NCI-H82 treated with DMSO at 0.1 percent for 48 hours (cell line): ENCODE results near the gene INHBB.
"Not testable (repeated sequence)": the region's sequence is repeated elsewhere in the genome, so short reads cannot be mapped to it uniquely, and the experiment has no call there.

ENCODE experiments used
- DNase-seq: peaks from one replicate; lab custom pipeline; 2025; ENCODE audit not compliant: unreplicated experiment; lab: John Stamatoyannopoulos, UW

The INHBB gene

DNA sequence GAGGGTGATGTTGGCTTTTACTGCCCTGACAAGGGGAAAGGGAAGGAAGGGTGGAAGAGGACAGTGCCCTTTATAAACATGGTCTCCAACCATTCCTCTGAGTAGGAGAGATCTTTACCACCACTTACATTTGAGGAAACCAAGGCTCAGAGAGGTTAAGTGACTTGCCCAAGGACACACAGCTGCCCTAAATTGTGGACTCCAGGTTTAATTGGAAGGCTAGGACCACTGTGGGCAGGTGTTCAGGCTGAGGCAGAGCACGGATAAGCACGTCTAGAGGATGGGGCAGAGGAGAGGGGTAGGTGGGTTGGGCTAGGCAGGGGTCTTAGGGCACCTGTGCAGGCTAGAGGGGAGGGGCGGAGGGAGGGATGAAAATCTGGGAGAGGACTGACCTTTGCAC is 32.7 kb downstream of the INHBB start:
- no peak for DNase-seq

- no peak for DNase-seq
Observed at GRCh38 chr2:120379916-120380893, 34.3 kb downstream of the INHBB start.

GRCh38 chr2:120381192-120381591 is 35.3 kb downstream of the INHBB start:
- DNase-seq: no peak

- no peak for DNase-seq
Observed at GRCh38 chr2:120381661-120382060, 35.7 kb downstream of the INHBB start.

DNA sequence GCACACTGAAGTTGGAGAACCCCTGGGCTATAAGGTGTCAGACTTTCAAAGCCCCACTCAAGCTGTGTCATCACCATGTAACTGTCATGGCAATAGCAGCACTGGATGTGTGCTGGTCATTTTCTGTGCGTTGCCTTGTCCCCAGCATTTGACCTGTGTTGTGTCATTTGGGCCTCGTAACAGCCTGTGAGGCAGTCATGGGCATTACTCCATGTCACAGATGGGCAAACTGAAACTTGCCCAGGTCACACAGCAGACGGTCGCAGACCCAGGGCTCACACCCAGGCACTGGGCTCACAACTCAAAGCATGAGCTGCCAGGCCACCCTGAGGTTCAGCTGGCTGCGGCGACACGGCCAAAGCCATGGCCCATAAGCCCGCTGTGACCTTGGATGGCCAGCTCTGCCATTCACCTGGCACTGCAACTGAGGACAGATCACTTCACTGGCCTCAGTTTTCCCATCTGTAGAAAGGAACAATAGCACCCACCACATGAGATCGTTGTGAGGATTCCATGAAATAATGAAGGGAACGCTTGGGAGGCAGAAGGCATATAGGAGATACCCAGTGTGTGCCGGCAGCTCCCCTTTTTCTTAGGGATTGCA is 36.7 kb downstream of the INHBB start:
- no peak for DNase-seq

DNA sequence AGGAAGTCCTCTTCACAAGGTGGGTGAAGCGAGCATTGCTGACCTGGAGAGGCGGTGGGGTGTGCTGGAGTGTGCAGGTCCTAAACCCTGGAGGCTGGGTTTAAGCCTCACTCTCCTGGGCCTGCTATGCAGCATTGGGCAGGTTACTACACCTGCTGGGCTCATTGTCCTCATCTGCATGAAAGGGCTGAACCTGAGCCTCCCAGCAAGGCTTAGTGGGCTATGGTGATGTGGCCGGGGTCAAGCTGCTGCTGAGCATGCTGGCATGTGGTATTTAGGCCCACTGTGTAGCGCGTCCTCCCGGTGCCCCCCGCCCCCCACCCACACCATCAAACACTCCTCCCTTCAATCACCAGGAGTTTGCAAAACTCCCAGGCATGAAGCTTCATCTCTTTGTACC is 37.3 kb downstream of the INHBB start:
- DNase-seq: no peak

DNA sequence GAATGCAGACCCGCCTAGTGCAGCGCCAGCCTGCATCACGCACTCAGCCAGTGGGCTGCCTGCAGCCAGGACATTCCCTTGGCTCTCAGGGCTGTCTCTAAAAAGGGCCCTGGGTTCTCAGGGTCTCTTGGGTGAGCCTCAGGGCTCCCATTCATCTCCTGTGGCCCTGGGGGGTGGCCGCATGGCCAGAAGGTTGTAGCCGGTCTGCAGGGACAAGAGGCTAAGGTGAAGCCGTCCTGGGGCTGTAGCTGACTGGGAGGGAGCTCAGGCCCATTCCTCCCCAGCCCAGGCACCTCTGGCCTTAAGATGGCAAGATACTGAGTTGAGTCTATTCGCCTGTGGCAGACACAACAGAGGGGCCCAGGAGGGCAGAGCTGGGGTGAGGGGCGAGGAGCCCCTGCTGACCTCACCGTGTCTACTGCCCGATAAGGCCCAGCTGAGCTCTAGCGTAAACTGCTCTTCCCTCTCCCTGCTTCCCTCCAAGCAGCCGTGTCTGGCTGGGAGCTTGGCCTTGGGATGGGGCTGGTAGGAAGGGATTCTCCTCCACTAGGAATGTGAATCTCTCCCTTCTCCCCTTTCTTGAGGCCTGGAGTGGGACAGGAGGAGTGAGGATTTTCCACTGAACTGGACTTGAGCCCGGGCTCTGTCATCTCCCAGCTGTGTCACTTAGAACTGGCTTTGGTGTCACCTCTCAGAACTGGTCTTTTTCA is 37.9 kb downstream of the INHBB start:
- no peak for DNase-seq

GRCh38 chr2:120384486-120385354 is 38.8 kb downstream of the INHBB start:
- DNase-seq: no peak

DNA sequence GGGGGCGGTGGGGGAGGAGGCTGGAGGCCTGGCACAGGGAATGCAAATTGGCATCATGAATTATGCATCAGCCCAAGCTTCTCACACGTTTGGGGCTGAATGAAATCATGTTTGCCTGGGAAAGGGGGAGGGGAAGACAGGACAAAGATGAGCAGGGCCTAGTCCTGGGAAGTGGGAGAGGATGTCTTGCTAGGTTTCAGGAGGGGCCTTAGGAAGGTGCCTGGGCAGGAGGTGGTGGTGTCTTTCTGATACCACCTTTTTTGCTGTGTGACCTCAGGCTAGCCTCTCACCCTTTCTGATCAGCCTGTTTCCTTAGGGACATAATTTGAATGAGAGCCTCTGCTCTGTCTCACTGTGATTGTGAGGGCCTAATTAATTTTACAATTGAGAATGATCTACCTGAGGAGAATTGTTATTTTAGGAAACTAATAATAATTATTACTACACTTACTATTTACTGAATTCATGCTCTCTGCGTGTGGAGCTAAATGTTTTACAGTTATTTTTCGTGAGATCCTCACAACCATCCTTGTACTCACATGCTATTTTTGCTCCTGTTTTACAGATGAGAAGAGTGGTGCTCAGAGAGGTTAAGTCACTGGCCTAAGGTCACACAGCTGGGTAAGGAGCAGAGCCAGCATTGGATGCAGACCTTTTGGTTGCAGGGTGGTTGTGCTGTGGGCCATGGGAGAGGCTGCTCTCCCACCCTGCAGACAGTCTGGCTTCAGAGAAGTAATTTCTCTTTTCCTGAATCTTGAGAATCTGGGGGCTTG is 39.6 kb downstream of the INHBB start:
- DNase-seq: no peak

- DNase-seq: no peak
Observed at GRCh38 chr2:120388222-120389035, 42.5 kb downstream of the INHBB start.

GRCh38 chr2:120389036-120389391 is 43.1 kb downstream of the INHBB start:
- DNase-seq: no peak

- no peak for DNase-seq
Observed at GRCh38 chr2:120390381-120391055, 44.6 kb downstream of the INHBB start.

- DNase-seq: not testable (repeated sequence)
Observed at GRCh38 chr2:120391382-120391781, 45.4 kb downstream of the INHBB start.

DNA sequence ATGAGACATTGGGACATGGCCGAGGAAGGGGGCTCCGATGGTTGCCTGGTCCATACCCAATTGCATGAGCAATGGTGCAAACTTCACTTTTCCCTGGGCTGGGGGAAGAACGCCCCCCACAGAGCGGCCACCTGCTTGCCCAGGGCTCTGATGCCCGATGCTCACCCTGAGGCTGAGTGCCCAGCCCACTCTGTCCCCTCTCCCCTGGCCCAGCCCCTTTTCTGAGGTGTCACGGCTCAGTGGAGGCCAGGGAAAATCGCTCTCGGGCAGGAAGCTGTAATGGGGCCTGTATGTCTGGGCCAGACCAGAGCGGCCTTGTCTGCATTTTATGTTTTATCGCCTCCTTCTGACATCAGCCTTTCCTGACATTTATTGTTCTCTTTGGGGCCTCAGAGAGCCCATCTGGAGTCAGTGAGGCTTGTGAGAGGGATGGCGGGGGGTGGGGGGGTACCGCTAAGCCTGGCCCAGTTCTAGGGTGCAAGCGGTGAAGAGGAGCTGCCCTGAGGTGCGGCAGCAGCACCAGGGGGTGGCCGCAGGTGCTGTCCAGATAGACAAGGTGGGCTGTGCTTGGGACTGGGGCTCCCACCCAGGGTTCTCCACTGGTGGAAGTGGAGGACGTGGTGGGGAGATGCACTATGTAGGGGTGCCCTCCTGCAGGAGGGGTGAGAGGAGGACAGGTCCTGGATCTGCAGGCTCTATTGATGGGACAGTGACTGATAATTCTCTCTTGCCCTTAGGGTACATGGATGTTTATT is 46.2 kb downstream of the INHBB start:
- no peak for DNase-seq

DNA sequence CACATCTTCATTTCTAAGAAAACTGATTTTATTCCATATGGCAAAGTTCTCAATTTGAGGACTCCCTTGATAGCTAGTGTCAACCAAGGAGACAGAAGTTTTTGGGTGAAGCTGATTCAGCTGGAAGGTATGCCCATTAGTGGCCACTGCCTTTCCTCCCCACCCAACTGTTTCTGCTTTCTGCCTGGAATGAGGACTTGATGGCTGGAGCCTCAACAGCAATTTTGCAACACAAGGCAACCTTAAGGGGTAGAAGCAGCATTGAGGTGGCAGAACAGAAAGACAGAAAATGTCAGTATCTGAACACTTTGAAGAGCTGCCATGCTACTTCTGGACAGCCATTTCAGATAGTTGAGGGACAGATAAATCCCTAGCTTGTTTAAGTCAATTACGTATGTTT is 47.0 kb downstream of the INHBB start:
- no peak for DNase-seq

- no peak for DNase-seq
Observed at GRCh38 chr2:120393456-120393855, 47.5 kb downstream of the INHBB start.

GRCh38 chr2:120394764-120395163 is 48.8 kb downstream of the INHBB start:
- no peak for DNase-seq
